Subcutaneous adipose tissue (tissue), 4 donors: ENCODE data around the gene SPRY4. TPM values are rescaled to one million over a fixed set of nuclear protein-coding genes. Genes with fewer than 3 reads are reported as not detected.

ENCODE experiments used
- total RNA-seq, 4 donors: library from RNA; depleted of rRNA; stranded (reverse); fragments of >200 nt; gene quantifications; one replicate each; pipeline ENCODE4 v1.1.0, GENCODE V29; 2016
- TF ChIP-seq, protein P1 (sequence below): fragments of 450-650 bp; IDR thresholded peaks from one replicate; pipeline ENCODE4 v1.5.1; 2016; ENCODE audit warnings: low read depth, mild to moderate bottlenecking, control low read depth, antibody characterized with exemption, moderate library complexity

The SPRY4 gene
- total RNA-seq, 4 donors from 2014 or later: 7.0 to 40.4 (median 23.7) TPM

GRCh38 chr5:142322403-142322746, 2.4 kb downstream of the SPRY4 start:
- TF ChIP-seq, protein P1, sequence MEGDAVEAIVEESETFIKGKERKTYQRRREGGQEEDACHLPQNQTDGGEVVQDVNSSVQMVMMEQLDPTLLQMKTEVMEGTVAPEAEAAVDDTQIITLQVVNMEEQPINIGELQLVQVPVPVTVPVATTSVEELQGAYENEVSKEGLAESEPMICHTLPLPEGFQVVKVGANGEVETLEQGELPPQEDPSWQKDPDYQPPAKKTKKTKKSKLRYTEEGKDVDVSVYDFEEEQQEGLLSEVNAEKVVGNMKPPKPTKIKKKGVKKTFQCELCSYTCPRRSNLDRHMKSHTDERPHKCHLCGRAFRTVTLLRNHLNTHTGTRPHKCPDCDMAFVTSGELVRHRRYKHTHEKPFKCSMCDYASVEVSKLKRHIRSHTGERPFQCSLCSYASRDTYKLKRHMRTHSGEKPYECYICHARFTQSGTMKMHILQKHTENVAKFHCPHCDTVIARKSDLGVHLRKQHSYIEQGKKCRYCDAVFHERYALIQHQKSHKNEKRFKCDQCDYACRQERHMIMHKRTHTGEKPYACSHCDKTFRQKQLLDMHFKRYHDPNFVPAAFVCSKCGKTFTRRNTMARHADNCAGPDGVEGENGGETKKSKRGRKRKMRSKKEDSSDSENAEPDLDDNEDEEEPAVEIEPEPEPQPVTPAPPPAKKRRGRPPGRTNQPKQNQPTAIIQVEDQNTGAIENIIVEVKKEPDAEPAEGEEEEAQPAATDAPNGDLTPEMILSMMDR: no peak

- TF ChIP-seq, protein P1: no peak
These were observed 3.8 kb downstream of the SPRY4 start for GRCh38 chr5:142320851-142321560.

GRCh38 chr5:142320430-142320738, 4.4 kb downstream of the SPRY4 start:
- TF ChIP-seq, protein P1: no peak

DNA sequence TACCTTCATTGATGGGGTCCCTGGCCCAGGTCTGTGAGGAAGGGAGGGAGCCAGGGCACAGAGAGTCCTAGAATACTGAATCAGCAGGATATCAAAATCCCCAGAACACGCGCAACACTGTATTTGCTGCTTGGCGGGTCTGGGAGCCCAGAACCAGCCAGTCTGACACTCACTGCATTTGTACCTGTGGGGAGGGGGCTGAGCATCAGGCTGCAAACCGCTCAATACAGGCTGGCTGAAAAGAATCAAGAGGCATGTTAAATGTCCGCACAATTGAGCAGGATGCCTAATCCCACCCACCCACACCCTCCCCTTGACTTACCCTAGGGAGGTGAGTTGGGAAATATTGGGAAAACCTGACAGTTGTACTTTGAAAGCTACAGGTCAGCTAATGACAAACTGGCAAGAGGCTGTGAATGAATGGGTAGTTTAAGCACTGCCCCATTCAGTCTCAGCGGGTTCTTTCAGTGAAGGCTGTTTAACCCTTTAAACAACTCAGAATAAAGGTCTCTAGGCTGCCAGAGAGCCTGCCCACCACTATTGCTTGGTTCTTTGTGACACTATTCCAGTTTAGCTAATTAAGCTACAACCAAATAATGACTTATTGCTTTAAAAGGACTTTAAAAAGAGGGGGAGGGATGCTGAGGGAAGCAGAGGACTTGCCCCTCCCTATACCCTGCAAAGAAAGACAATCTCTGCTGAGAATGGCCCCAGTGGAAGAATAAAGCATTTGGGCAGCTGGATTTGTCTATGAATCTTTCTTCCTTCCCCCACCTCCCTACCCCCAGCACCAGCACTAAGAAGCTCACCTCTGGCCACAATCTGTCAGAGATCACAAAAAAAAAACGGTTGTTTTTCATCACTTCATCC, 5.0 kb downstream of the SPRY4 start:
- TF ChIP-seq, protein P1: no peak

DNA sequence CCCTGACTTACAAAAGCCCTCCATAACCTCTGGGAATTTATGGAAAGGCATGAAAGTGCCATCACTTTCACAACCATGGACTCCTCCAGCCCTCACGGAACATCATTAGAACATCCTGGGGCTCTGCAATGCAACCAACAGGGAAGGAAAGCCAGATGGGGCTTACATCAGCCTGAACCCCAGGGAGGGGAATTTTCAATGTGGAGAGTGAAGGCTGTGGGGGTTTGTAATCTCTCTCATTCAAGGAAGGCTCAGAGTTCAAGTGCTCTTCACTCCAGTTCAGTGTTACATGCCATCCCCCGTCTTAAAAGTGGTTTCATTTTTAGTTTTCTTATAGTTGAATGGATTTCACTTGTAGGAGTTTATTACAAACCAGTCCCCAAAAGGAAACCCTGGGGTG, 5.7 kb downstream of the SPRY4 start:
- TF ChIP-seq, protein P1: no peak

GRCh38 chr5:142317753-142318152, 7.1 kb downstream of the SPRY4 start:
- TF ChIP-seq, protein P1: no peak

GRCh38 chr5:142317173-142317572, 7.6 kb downstream of the SPRY4 start:
- TF ChIP-seq, protein P1: no peak
